22Rv1 (cell line): ENCODE measurements around the gene SIRT5.

Experiments
- ZFX ChIP-seq: fragments of 450-650 bp; IDR thresholded peaks from 2 replicates; pipeline ENCODE4 v1.6.1; 2017; ENCODE audit warnings: antibody characterized with exemption, borderline replicate concordance
- TF ChIP-seq, protein P1 (sequence below): fragments of 450-650 bp; IDR thresholded peaks from 2 replicates; pipeline ENCODE4 v1.5.1; 2017; ENCODE audit warnings: mild to moderate bottlenecking

DNA sequence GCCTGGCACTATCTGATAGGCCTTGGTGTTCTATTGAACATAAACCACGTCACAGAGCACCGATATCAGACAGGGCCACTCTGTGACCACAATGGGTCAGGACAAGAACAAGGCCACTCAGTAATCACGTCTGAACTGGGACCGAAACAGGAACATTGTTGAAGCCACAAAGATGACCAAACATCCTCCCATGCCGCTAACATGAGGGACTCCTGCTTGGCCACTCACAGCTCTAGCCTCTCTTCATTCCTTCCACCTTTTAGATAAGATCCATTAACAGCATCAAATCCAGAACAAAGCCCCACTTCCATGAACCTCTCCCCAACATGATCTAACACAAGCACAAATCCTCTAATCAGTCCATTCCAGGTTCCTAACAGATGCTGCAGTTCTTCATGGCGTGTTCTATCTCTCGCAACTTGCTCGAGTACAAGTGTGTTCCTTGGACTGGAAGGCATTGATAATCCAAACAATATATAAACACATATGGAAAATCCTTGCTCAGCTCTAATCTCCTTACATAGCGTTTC is 7.4 kb downstream of the SIRT5 start:
- TF ChIP-seq, protein P1, sequence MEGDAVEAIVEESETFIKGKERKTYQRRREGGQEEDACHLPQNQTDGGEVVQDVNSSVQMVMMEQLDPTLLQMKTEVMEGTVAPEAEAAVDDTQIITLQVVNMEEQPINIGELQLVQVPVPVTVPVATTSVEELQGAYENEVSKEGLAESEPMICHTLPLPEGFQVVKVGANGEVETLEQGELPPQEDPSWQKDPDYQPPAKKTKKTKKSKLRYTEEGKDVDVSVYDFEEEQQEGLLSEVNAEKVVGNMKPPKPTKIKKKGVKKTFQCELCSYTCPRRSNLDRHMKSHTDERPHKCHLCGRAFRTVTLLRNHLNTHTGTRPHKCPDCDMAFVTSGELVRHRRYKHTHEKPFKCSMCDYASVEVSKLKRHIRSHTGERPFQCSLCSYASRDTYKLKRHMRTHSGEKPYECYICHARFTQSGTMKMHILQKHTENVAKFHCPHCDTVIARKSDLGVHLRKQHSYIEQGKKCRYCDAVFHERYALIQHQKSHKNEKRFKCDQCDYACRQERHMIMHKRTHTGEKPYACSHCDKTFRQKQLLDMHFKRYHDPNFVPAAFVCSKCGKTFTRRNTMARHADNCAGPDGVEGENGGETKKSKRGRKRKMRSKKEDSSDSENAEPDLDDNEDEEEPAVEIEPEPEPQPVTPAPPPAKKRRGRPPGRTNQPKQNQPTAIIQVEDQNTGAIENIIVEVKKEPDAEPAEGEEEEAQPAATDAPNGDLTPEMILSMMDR = no peak
- TF ChIP-seq ZFX = no peak
